SJCRH30 (cell line): ENCODE data around the gene FOLR3. TPM values are rescaled to one million over a fixed set of nuclear protein-coding genes. Genes with fewer than 3 reads are reported as not detected.
A peak's percentile ranks its signal among the peaks of the same experiment; 100 is the strongest.
"Not testable (repeated sequence)": the region's sequence is repeated elsewhere in the genome, so short reads cannot be mapped to it uniquely, and the experiment has no call there.

Experiments
- DNase-seq, 2 experiments: peaks; one replicate each; pipeline ENCODE4 v3.0.0-alpha.2; 2015 to 2020
- H3K27ac ChIP-seq: fragments of 250-450 bp; sonication (Bioruptor Pico); 2 replicates; pipeline ENCODE4 v1.5.1; 2020; ENCODE audit warnings: mild to moderate bottlenecking, moderate library complexity
- H3K27me3 ChIP-seq: fragments of 250-450 bp; sonication (Bioruptor Pico); 2 replicates; pipeline ENCODE4 v1.5.1; 2020; ENCODE audit warnings: mild to moderate bottlenecking, moderate library complexity
- H3K36me3 ChIP-seq: fragments of 250-450 bp; sonication (Bioruptor Pico); 2 replicates; pipeline ENCODE4 v1.5.1; 2020; ENCODE audit warnings: mild to moderate bottlenecking, moderate library complexity
- H3K4me1 ChIP-seq: fragments of 250-450 bp; sonication (Bioruptor Pico); 2 replicates; pipeline ENCODE4 v1.5.1; 2020; ENCODE audit warnings: mild to moderate bottlenecking, moderate library complexity
- H3K4me3 ChIP-seq: fragments of 250-450 bp; sonication (Bioruptor Pico); 2 replicates; pipeline ENCODE4 v1.5.1; 2020; ENCODE audit warnings: mild to moderate bottlenecking, moderate library complexity
- H3K9me3 ChIP-seq: fragments of 250-450 bp; sonication (Bioruptor Pico); replicated peaks from 2 replicates; pipeline ENCODE4 v1.5.1; 2020; ENCODE audit warnings: mild to moderate bottlenecking, moderate library complexity
- total RNA-seq: library from RNA; depleted of rRNA; stranded (reverse); fragments of >200 nt; shearing (Covaris generic); gene quantifications from 2 replicates; pipeline ENCODE4 v1.2.3, GENCODE V29; 2014; rRNA removed

Gene FOLR3
- total RNA-seq, 1 experiment from 2014 or later = not detected

- not testable (repeated sequence) for H3K27me3 ChIP-seq
Measured at GRCh38 chr11:72169046-72169555, 33.6 kb downstream of the FOLR3 start.

GRCh38 chr11:72169754-72170153, 34.2 kb downstream of the FOLR3 start:
- H3K9me3 ChIP-seq, H3K36me3 ChIP-seq, H3K27me3 ChIP-seq, H3K4me3 ChIP-seq, H3K27ac ChIP-seq, DNase-seq, H3K4me1 ChIP-seq: not testable (repeated sequence)

More at GRCh38 chr11:72169046-72169555, 33.6 kb downstream of the FOLR3 start:
- H3K27ac ChIP-seq, H3K9me3 ChIP-seq, H3K4me3 ChIP-seq, H3K4me1 ChIP-seq, H3K36me3 ChIP-seq, DNase-seq: not testable (repeated sequence)

GRCh38 chr11:72172043-72172442, 36.5 kb downstream of the FOLR3 start:
- H3K27ac ChIP-seq, H3K4me1 ChIP-seq, H3K27me3 ChIP-seq, H3K9me3 ChIP-seq, H3K4me3 ChIP-seq, H3K36me3 ChIP-seq, DNase-seq: not testable (repeated sequence)

GRCh38 chr11:72173291-72173690, 37.8 kb downstream of the FOLR3 start:
- no peaks in the 10 kb centered on the region for H3K9me3 ChIP-seq
- peaks cover 5% of the 10 kb centered on the region; the same call in 1 of the 2 replicates for H3K27me3 ChIP-seq
- no peak overlapping the region for H3K4me3 ChIP-seq
- no peaks in the 10 kb centered on the region for H3K4me1 ChIP-seq
- no peaks in the 10 kb centered on the region for H3K36me3 ChIP-seq
- no peak for DNase-seq
- H3K27ac ChIP-seq = no peak overlapping the region

GRCh38 chr11:72174302-72175070, 39.0 kb downstream of the FOLR3 start:
- no peaks in the 10 kb centered on the region for H3K36me3 ChIP-seq
- H3K27me3 ChIP-seq = peaks cover 5% of the 10 kb centered on the region; the same call in 1 of the 2 replicates
- H3K4me1 ChIP-seq = no peaks in the 10 kb centered on the region
- H3K27ac ChIP-seq = no peak overlapping the region
- H3K9me3 ChIP-seq = no peaks in the 10 kb centered on the region
- no peak for DNase-seq
- H3K4me3 ChIP-seq = no peak overlapping the region

- Histone ChIP-seq H3K9me3 (no peaks in the 10 kb centered on the region), H3K36me3 (no peaks in the 10 kb centered on the region), H3K4me1 (no peaks in the 10 kb centered on the region), H3K4me3 (no peak overlapping the region), H3K27ac (no peak overlapping the region), H3K27me3 (no peaks in the 10 kb centered on the region)
- no peak for DNase-seq
Measured at GRCh38 chr11:72177656-72178055, 42.1 kb downstream of the FOLR3 start.

- Histone ChIP-seq H3K36me3 (no peaks in the 10 kb centered on the region), H3K27me3 (no peaks in the 10 kb centered on the region), H3K9me3 (no peaks in the 10 kb centered on the region), H3K4me1 (no peaks in the 10 kb centered on the region), H3K27ac (no peak overlapping the region), H3K4me3 (no peak overlapping the region)
- DNase-seq = no peak
Measured at GRCh38 chr11:72179049-72179803, 43.7 kb downstream of the FOLR3 start.

GRCh38 chr11:72179804-72180396, 44.4 kb downstream of the FOLR3 start:
- no peaks in the 10 kb centered on the region for H3K9me3 ChIP-seq

GRCh38 chr11:72180892-72181552, 45.5 kb downstream of the FOLR3 start:
- not testable (repeated sequence) for DNase-seq, H3K9me3 ChIP-seq, H3K4me1 ChIP-seq, H3K27ac ChIP-seq, H3K36me3 ChIP-seq, H3K4me3 ChIP-seq, H3K27me3 ChIP-seq

More at GRCh38 chr11:72179804-72180396, 44.4 kb downstream of the FOLR3 start:
- Histone ChIP-seq H3K36me3 (no peaks in the 10 kb centered on the region), H3K27me3 (no peaks in the 10 kb centered on the region), H3K4me1 (no peaks in the 10 kb centered on the region), H3K4me3 (no peak overlapping the region), H3K27ac (no peak overlapping the region)
- no peak for DNase-seq

- H3K27ac ChIP-seq, H3K27me3 ChIP-seq, H3K36me3 ChIP-seq, H3K9me3 ChIP-seq, H3K4me1 ChIP-seq, H3K4me3 ChIP-seq: not testable (repeated sequence)
- DNase-seq = peak in 1 of 2 experiments; percentile 12
Measured at GRCh38 chr11:72181553-72181958, 46.0 kb downstream of the FOLR3 start.

GRCh38 chr11:72188267-72188666, 52.7 kb downstream of the FOLR3 start:
- Histone ChIP-seq H3K4me3 (no peak overlapping the region), H3K36me3 (no peaks in the 10 kb centered on the region), H3K9me3 (no peaks in the 10 kb centered on the region), H3K27ac (no peak overlapping the region), H3K27me3 (no peaks in the 10 kb centered on the region), H3K4me1 (peaks cover 8% of the 10 kb centered on the region; the same call in 1 of the 2 replicates)
- DNase-seq = no peak

Other genes starting within 250 kb of the FOLR3 start
- gene XNDC1N, start 207.1 kb upstream of the FOLR3 start, total RNA-seq = 6.5 and 10.2 TPM in 2 replicates
- gene RNF121, start 206.7 kb upstream of the FOLR3 start, total RNA-seq = 29.1 and 34.6 TPM in 2 replicates
- 3.6 and 5.5 TPM in 2 replicates for gene IL18BP, start 136.8 kb upstream of the FOLR3 start, total RNA-seq
- 154 and 162 TPM in 2 replicates for gene NUMA1, start 55.2 kb upstream of the FOLR3 start, total RNA-seq
- 3.9 and 5.8 TPM in 2 replicates for gene LRRC51, start 54.9 kb upstream of the FOLR3 start, total RNA-seq
- gene LAMTOR1, start 32.4 kb upstream of the FOLR3 start, total RNA-seq = 53.4 and 54.3 TPM in 2 replicates
- not detected in 2 replicates for gene TOMT, start 29.8 kb upstream of the FOLR3 start, total RNA-seq
- 38.1 and 42.7 TPM in 2 replicates for gene ANAPC15, start 23.0 kb upstream of the FOLR3 start, total RNA-seq
- gene FOLR1, start 56.4 kb downstream of the FOLR3 start, total RNA-seq = 0.56 and 0.77 TPM in 2 replicates
- gene FOLR2, start 81.1 kb downstream of the FOLR3 start, total RNA-seq = not detected in 2 replicates
- 141 and 168 TPM in 2 replicates for gene INPPL1, start 89.0 kb downstream of the FOLR3 start, total RNA-seq
- not detected in 2 replicates for gene PHOX2A, start 108.5 kb downstream of the FOLR3 start, total RNA-seq